Loucy (cell line): ENCODE data around the gene PRAF2.

ENCODE experiments used
- H2AFZ ChIP-seq: fragments of 200-600 bp; sonication (generic); 2 replicates; pipeline ENCODE4 v1.6.0; 2016; ENCODE audit warnings: antibody characterized with exemption, mild to moderate bottlenecking, low read length, moderate library complexity
- H3F3A ChIP-seq: fragments of 200-600 bp; 2 replicates; pipeline ENCODE4 v1.6.0; 2016; ENCODE audit warnings: antibody characterized with exemption, low read depth, mild to moderate bottlenecking
- H3K27me3 ChIP-seq: fragments of 200-600 bp; sonication (generic); 2 replicates; pipeline ENCODE4 v1.6.1; 2014; ENCODE audit warnings: low read length, mild to moderate bottlenecking; ENCODE audit not compliant: insufficient read depth, poor library complexity, severe bottlenecking
- H3K36me3 ChIP-seq: fragments of 200-600 bp; sonication (generic); 2 replicates; pipeline ENCODE4 v1.6.1; 2016; ENCODE audit warnings: low read length; ENCODE audit not compliant: insufficient read depth
- H3K4me1 ChIP-seq: fragments of 200-600 bp; sonication (generic); 2 replicates; pipeline ENCODE4 v1.5.1; 2014; ENCODE audit warnings: low read length, mild to moderate bottlenecking; ENCODE audit not compliant: insufficient read depth, poor library complexity, severe bottlenecking
- H3K4me2 ChIP-seq: fragments of 200-600 bp; sonication (generic); 2 replicates; pipeline ENCODE4 v1.6.0; 2014; ENCODE audit warnings: antibody characterized with exemption, low read length, low read depth, mild to moderate bottlenecking; ENCODE audit not compliant: poor library complexity, severe bottlenecking
- H3K4me3 ChIP-seq: fragments of 200-600 bp; sonication (generic); 2 replicates; pipeline ENCODE4 v1.5.1; 2014; ENCODE audit warnings: low read length, mild to moderate bottlenecking, mixed read lengths; ENCODE audit not compliant: poor library complexity, severe bottlenecking
- H3K79me2 ChIP-seq: fragments of 200-600 bp; sonication (generic); 2 replicates; pipeline ENCODE4 v1.6.1; 2014; ENCODE audit warnings: low read length; ENCODE audit not compliant: insufficient read depth
- H3K9ac ChIP-seq: fragments of 200-600 bp; sonication (generic); 2 replicates; pipeline ENCODE4 v1.6.0; 2014; ENCODE audit warnings: mild to moderate bottlenecking, low read depth, low read length, moderate library complexity; ENCODE audit not compliant: poor library complexity, severe bottlenecking
- H3K9me2 ChIP-seq: fragments of 200-600 bp; sonication (generic); replicated peaks from 2 replicates; pipeline ENCODE4 v1.6.1; 2016; ENCODE audit warnings: low read depth, low read length, mixed read lengths
- H3K9me3 ChIP-seq: fragments of 200-600 bp; sonication (generic); 2 replicates; pipeline ENCODE4 v1.6.1; 2014; ENCODE audit warnings: mild to moderate bottlenecking, antibody characterized with exemption, low read length, low read depth; ENCODE audit not compliant: insufficient read depth
- H4K20me1 ChIP-seq: fragments of 200-600 bp; sonication (generic); 2 replicates; pipeline ENCODE4 v1.6.0; 2014; ENCODE audit warnings: antibody characterized with exemption, low read length, mild to moderate bottlenecking; ENCODE audit not compliant: insufficient read depth, poor library complexity, severe bottlenecking
- CTCF ChIP-seq: fragments of 200-600 bp; sonication (generic); conservative IDR thresholded peaks from 2 replicates; pipeline ENCODE4 v1.5.1; 2014; ENCODE audit warnings: mild to moderate bottlenecking, antibody characterized with exemption, low read length
- EZH2phosphoT487 ChIP-seq: fragments of 200-600 bp; IDR thresholded peaks from 2 replicates; pipeline ENCODE4 v1.6.1; 2018; ENCODE audit warnings: antibody characterized with exemption, mild to moderate bottlenecking, moderate library complexity, borderline replicate concordance

The PRAF2 gene

GRCh38 chrX:49096419-49096818 is 22.6 kb upstream of the PRAF2 start:
- H3K4me3 ChIP-seq: no peak overlapping the region
- no peaks in the 10 kb centered on the region for H3K9me2 ChIP-seq
- H4K20me1 ChIP-seq: no peaks in the 10 kb centered on the region
- H3K79me2 ChIP-seq: peaks cover 7% of the 10 kb centered on the region; the same call in 1 of the 2 replicates
- H3K27me3 ChIP-seq: no peaks in the 10 kb centered on the region
- H2AFZ ChIP-seq: no peak overlapping the region
- H3K36me3 ChIP-seq: no peaks in the 10 kb centered on the region
- H3K4me1 ChIP-seq: no peaks in the 10 kb centered on the region
- H3K4me2 ChIP-seq: no peak overlapping the region
- H3F3A ChIP-seq: no peaks in the 10 kb centered on the region
- no peaks in the 10 kb centered on the region for H3K9me3 ChIP-seq
- TF ChIP-seq EZH2phosphoT487 (no peak), CTCF (no peak)
- no peak overlapping the region for H3K9ac ChIP-seq

- no peaks in the 10 kb centered on the region for H3K9me3 ChIP-seq
- H3K27me3 ChIP-seq: no peaks in the 10 kb centered on the region
- TF ChIP-seq CTCF (no peak), EZH2phosphoT487 (no peak)
- no peaks in the 10 kb centered on the region for H3K9me2 ChIP-seq
- H2AFZ ChIP-seq: no peak overlapping the region
- no peaks in the 10 kb centered on the region for H3F3A ChIP-seq
- no peak overlapping the region for H3K4me2 ChIP-seq
- H3K79me2 ChIP-seq: no peaks in the 10 kb centered on the region
- no peak overlapping the region for H3K4me3 ChIP-seq
- H3K36me3 ChIP-seq: no peaks in the 10 kb centered on the region
- H3K9ac ChIP-seq: no peak overlapping the region
- no peaks in the 10 kb centered on the region for H4K20me1 ChIP-seq
- H3K4me1 ChIP-seq: no peaks in the 10 kb centered on the region
Measured at GRCh38 chrX:49089553-49089952, 15.8 kb upstream of the PRAF2 start.

GRCh38 chrX:49082271-49082871 is 8.6 kb upstream of the PRAF2 start:
- no peak for TF ChIP-seq CTCF
- Histone ChIP-seq H3K9ac (no peak overlapping the region), H3K36me3 (no peaks in the 10 kb centered on the region), H3K4me3 (no peak overlapping the region), H3K79me2 (no peaks in the 10 kb centered on the region), H3F3A (no peaks in the 10 kb centered on the region), H4K20me1 (no peaks in the 10 kb centered on the region), H3K9me3 (no peaks in the 10 kb centered on the region), H3K4me2 (no peak overlapping the region), H3K4me1 (no peaks in the 10 kb centered on the region), H3K27me3 (no peaks in the 10 kb centered on the region), H3K9me2 (no peaks in the 10 kb centered on the region), H2AFZ (no peak overlapping the region)
